Mesothelial cell of epicardium (in vitro differentiated cells): ENCODE results near the gene BEAN1. TPM values are rescaled to one million over a fixed set of nuclear protein-coding genes. Genes with fewer than 3 reads are reported as not detected.

Experiments used
- DNase-seq, 2 experiments: peaks; one replicate each; pipeline ENCODE4 v3.0.0; 2021; ENCODE audit warnings: low spot score in 2 of 2; ENCODE audit not compliant: unreplicated experiment in 2 of 2
- H3K27ac Mint-ChIP-seq: 2 replicates; pipeline ENCODE4 v1.8.0; 2021; ENCODE audit warnings: mixed read lengths
- H3K27me3 Mint-ChIP-seq: 2 replicates; pipeline ENCODE4 v1.8.0; 2021; ENCODE audit warnings: low read depth, mixed read lengths
- H3K36me3 Mint-ChIP-seq: 2 replicates; pipeline ENCODE4 v1.8.0; 2021; ENCODE audit warnings: mixed read lengths
- H3K4me1 Mint-ChIP-seq: 2 replicates; pipeline ENCODE4 v1.8.0; 2021; ENCODE audit warnings: mixed read lengths
- H3K4me3 Mint-ChIP-seq: 2 replicates; pipeline ENCODE4 v1.8.0; 2021; ENCODE audit warnings: mild to moderate bottlenecking, moderate library complexity, mixed read lengths
- H3K9me3 Mint-ChIP-seq: 2 replicates; pipeline ENCODE4 v1.8.0; 2021; ENCODE audit warnings: mixed read lengths
- total RNA-seq: library from RNA; stranded (reverse); gene quantifications from 3 replicates; pipeline ENCODE4 v1.2.1, GENCODE V29; 2021
- TF ChIP-seq, protein P1 (sequence below): fragments of 200-600 bp; sonication (generic); IDR thresholded peaks from one replicate; pipeline ENCODE4 v1.5.0; 2021; ENCODE audit warnings: antibody characterized with exemption; ENCODE audit not compliant: unreplicated experiment

The BEAN1 gene
- total RNA-seq, 1 donor from 2014 or later: 1.1 TPM

GRCh38 chr16:66524601-66525164 lies 97.6 kb downstream of the BEAN1 start:
- Mint-ChIP-seq H3K27me3 (no peaks in the 10 kb centered on the region), H3K4me3 (no peak overlapping the region), H3K4me1 (no peaks in the 10 kb centered on the region), H3K27ac (no peak overlapping the region), H3K9me3 (no peaks in the 10 kb centered on the region), H3K36me3 (peaks cover 12% of the 10 kb centered on the region)
- DNase-seq: no peak
- TF ChIP-seq, protein P1, sequence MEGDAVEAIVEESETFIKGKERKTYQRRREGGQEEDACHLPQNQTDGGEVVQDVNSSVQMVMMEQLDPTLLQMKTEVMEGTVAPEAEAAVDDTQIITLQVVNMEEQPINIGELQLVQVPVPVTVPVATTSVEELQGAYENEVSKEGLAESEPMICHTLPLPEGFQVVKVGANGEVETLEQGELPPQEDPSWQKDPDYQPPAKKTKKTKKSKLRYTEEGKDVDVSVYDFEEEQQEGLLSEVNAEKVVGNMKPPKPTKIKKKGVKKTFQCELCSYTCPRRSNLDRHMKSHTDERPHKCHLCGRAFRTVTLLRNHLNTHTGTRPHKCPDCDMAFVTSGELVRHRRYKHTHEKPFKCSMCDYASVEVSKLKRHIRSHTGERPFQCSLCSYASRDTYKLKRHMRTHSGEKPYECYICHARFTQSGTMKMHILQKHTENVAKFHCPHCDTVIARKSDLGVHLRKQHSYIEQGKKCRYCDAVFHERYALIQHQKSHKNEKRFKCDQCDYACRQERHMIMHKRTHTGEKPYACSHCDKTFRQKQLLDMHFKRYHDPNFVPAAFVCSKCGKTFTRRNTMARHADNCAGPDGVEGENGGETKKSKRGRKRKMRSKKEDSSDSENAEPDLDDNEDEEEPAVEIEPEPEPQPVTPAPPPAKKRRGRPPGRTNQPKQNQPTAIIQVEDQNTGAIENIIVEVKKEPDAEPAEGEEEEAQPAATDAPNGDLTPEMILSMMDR: no peak

GRCh38 chr16:66525396-66526180 lies 98.5 kb downstream of the BEAN1 start:
- no peak for DNase-seq
- Mint-ChIP-seq H3K36me3 (peaks cover 16% of the 10 kb centered on the region), H3K27me3 (no peaks in the 10 kb centered on the region), H3K4me3 (no peak overlapping the region), H3K27ac (no peak overlapping the region), H3K4me1 (no peaks in the 10 kb centered on the region), H3K9me3 (no peaks in the 10 kb centered on the region)
- TF ChIP-seq, protein P1: no peak

GRCh38 chr16:66528294-66528693 lies 101.2 kb downstream of the BEAN1 start:
- H3K27me3 Mint-ChIP-seq: no peaks in the 10 kb centered on the region
- no peak overlapping the region for H3K27ac Mint-ChIP-seq
- peaks cover 21% of the 10 kb centered on the region for H3K36me3 Mint-ChIP-seq
- no peak overlapping the region for H3K4me3 Mint-ChIP-seq
- TF ChIP-seq, protein P1: no peak
- H3K4me1 Mint-ChIP-seq: no peaks in the 10 kb centered on the region
- H3K9me3 Mint-ChIP-seq: no peaks in the 10 kb centered on the region
- DNase-seq: no peak

GRCh38 chr16:66529475-66529874 lies 102.4 kb downstream of the BEAN1 start:
- H3K4me3 Mint-ChIP-seq: no peak overlapping the region
- no peak overlapping the region for H3K27ac Mint-ChIP-seq
- TF ChIP-seq, protein P1: no peak

More at GRCh38 chr16:66529475-66529874, 102.4 kb downstream of the BEAN1 start:
- no peaks in the 10 kb centered on the region for H3K9me3 Mint-ChIP-seq
- H3K27me3 Mint-ChIP-seq: no peaks in the 10 kb centered on the region
- no peaks in the 10 kb centered on the region for H3K4me1 Mint-ChIP-seq
- H3K36me3 Mint-ChIP-seq: peaks cover 24% of the 10 kb centered on the region
- DNase-seq: no peak

Other genes with a start within 250 kb of the BEAN1 start
- 0.09 to 0.27 TPM (median 0.16 TPM) in 3 replicates for gene CDH5, start 60.6 kb upstream of the BEAN1 start, total RNA-seq
- 24.9 to 28.8 TPM (median 28.5 TPM) in 3 replicates for gene TK2, start 122.8 kb downstream of the BEAN1 start, total RNA-seq
- 28.9 to 33.2 TPM (median 31.1 TPM) in 3 replicates for gene CKLF, start 125.3 kb downstream of the BEAN1 start, total RNA-seq
- 10.0 to 10.3 TPM (median 10.2 TPM) in 3 replicates for gene CMTM1, start 139.1 kb downstream of the BEAN1 start, total RNA-seq
- 0.25 to 0.58 TPM (median 0.51 TPM) in 3 replicates for gene CMTM2, start 152.2 kb downstream of the BEAN1 start, total RNA-seq
- gene CMTM3, start 177.4 kb downstream of the BEAN1 start, total RNA-seq: 56.9 to 60.7 TPM (median 59.3 TPM) in 3 replicates